PC-3 (cell line): ENCODE data around the gene PREB. TPM values are rescaled to one million over a fixed set of nuclear protein-coding genes. Genes with fewer than 3 reads are reported as not detected.

Experiments
- ATAC-seq: fragments of 200-7000 bp; cut with Tn5 transposase; 2 replicates; pipeline ENCODE4 v1.9.1; 2020; ENCODE audit warnings: mild to moderate bottlenecking, moderate library complexity
- BruUV-seq: library from RNA; stranded (reverse); fragments of 400-500 nt; replicated peaks from 2 replicates; lab custom pipeline; 2021; lab: Mats Ljungman, UMichigan
- CTCF ChIA-PET: fragments of 300-600 bp; sonication (Branson Sonifier 250); formaldehyde crosslinking; loops from one replicate; lab custom pipeline; 2022; ENCODE audit warnings: antibody characterized with exemption; lab: Charles Lee
- POLR2A ChIA-PET: fragments of 300-600 bp; sonication (Branson Sonifier 250); formaldehyde crosslinking; loops from one replicate; lab custom pipeline; 2022; ENCODE audit warnings: antibody characterized with exemption; ENCODE audit not compliant: unreplicated experiment; lab: Charles Lee
- DNase-seq: peaks from one replicate; pipeline ENCODE4 v3.0.0-alpha.2; 2015
- H2AFZ ChIP-seq: fragments of 300-600 bp; sonication (generic); 2 replicates; pipeline ENCODE4 v1.6.0; 2016; ENCODE audit warnings: antibody characterized with exemption, low read length
- H3F3A ChIP-seq: fragments of 300-600 bp; sonication (generic); one replicate; pipeline ENCODE4 v1.6.0; 2017; ENCODE audit warnings: antibody characterized with exemption, low read length, control low read depth, mild to moderate bottlenecking; ENCODE audit not compliant: unreplicated experiment
- H3K27ac ChIP-seq: fragments of 300-600 bp; sonication (generic); 2 replicates; pipeline ENCODE4 v1.5.1; 2016; ENCODE audit warnings: mild to moderate bottlenecking, low read length
- H3K27me3 ChIP-seq: fragments of 300-600 bp; sonication (generic); 2 replicates; pipeline ENCODE4 v1.6.1; 2016; ENCODE audit warnings: low read length, mixed read lengths
- H3K36me3 ChIP-seq: fragments of 300-600 bp; sonication (generic); 2 replicates; pipeline ENCODE4 v1.6.1; 2016; ENCODE audit warnings: low read depth, mixed run types, low read length, mixed read lengths
- H3K4me1 ChIP-seq: fragments of 300-600 bp; sonication (generic); 2 replicates; pipeline ENCODE4 v1.5.1; 2016; ENCODE audit warnings: low read length; ENCODE audit not compliant: insufficient read depth
- H3K4me2 ChIP-seq: fragments of 300-600 bp; sonication (generic); 2 replicates; pipeline ENCODE4 v1.6.0; 2016; ENCODE audit warnings: low read length
- H3K4me3 ChIP-seq: fragments of 300-600 bp; sonication (generic); 2 replicates; pipeline ENCODE4 v1.5.1; 2016; ENCODE audit warnings: mild to moderate bottlenecking, low read length, mixed read lengths
- H3K79me2 ChIP-seq: fragments of 300-600 bp; sonication (generic); 2 replicates; pipeline ENCODE4 v1.6.1; 2017; ENCODE audit warnings: low read length, mixed read lengths
- H3K9ac ChIP-seq: fragments of 300-600 bp; sonication (generic); 2 replicates; pipeline ENCODE4 v1.6.0; 2016; ENCODE audit warnings: mild to moderate bottlenecking, low read length
- H3K9me2 ChIP-seq: fragments of 300-600 bp; sonication (generic); replicated peaks from 2 replicates; pipeline ENCODE4 v1.6.1; 2016; ENCODE audit warnings: mixed run types, low read length, mixed read lengths
- H3K9me3 ChIP-seq: fragments of 300-600 bp; sonication (generic); 2 replicates; pipeline ENCODE4 v1.6.1; 2016; ENCODE audit warnings: low read length, mixed read lengths
- H4K20me1 ChIP-seq: fragments of 300-600 bp; sonication (generic); 2 replicates; pipeline ENCODE4 v1.6.1; 2016; ENCODE audit warnings: low read length, mixed read lengths
- CTCF ChIP-seq: fragments of 300-600 bp; sonication (generic); conservative IDR thresholded peaks from 2 replicates; pipeline ENCODE4 v1.5.1; 2017; ENCODE audit warnings: antibody characterized with exemption, low read depth, mild to moderate bottlenecking, low read length
- EZH2 ChIP-seq: fragments of 300-600 bp; sonication (generic); IDR thresholded peaks from one replicate; pipeline ENCODE4 v1.6.1; 2017; ENCODE audit warnings: antibody characterized with exemption, mild to moderate bottlenecking, low read length; ENCODE audit not compliant: unreplicated experiment
- EZH2phosphoT487 ChIP-seq: fragments of 300-600 bp; sonication (generic); IDR thresholded peaks from 2 replicates; pipeline ENCODE4 v1.6.1; 2018; ENCODE audit warnings: mild to moderate bottlenecking, antibody characterized with exemption, low read length, borderline replicate concordance
- intact Hi-C: fragments of 100-400 bp; cut with micrococcal nuclease; formaldehyde crosslinking; loops from 2 replicates; pipeline ENCODE4 v1.9.0; 2023
- total RNA-seq: library from RNA; depleted of rRNA; stranded (reverse); fragments of >200 nt; gene quantifications from 2 replicates; pipeline ENCODE4 v1.2.3, GENCODE V29; 2014

The PREB gene
- total RNA-seq, 1 experiment from 2014 or later: 85.6 TPM

GRCh38 chr2:27159271-27159670 is 24.8 kb upstream of the PREB start:
- no peak overlapping the region for H3K4me2 ChIP-seq
- H3K79me2 ChIP-seq: no peaks in the 10 kb centered on the region
- POLR2A ChIA-PET: no interaction called here

GRCh38 chr2:27158468-27158867 is 24.0 kb upstream of the PREB start:
- no peaks in the 10 kb centered on the region for H3K27me3 ChIP-seq
- no peak overlapping the region for H3K27ac ChIP-seq
- no peaks in the 10 kb centered on the region for H3K9me3 ChIP-seq
- POLR2A ChIA-PET: no interaction called here
- BruUV-seq: no TSS peak
- no peak overlapping the region for H3K4me2 ChIP-seq
- no peaks in the 10 kb centered on the region for H3K79me2 ChIP-seq
- DNase-seq (no peak), ATAC-seq (no peak)
- no peaks in the 10 kb centered on the region for H3K36me3 ChIP-seq
- no peaks in the 10 kb centered on the region for H3F3A ChIP-seq
- H2AFZ ChIP-seq: no peak overlapping the region
- CTCF ChIA-PET: no interaction called here
- H3K4me3 ChIP-seq: no peak overlapping the region
- no peaks in the 10 kb centered on the region for H3K4me1 ChIP-seq
- H4K20me1 ChIP-seq: no peaks in the 10 kb centered on the region
- no peaks in the 10 kb centered on the region for H3K9me2 ChIP-seq
- no peak overlapping the region for H3K9ac ChIP-seq
- intact Hi-C loops: no loop called here
- TF ChIP-seq EZH2phosphoT487 (no peak), CTCF (no peak), EZH2 (no peak)

More at GRCh38 chr2:27159271-27159670, 24.8 kb upstream of the PREB start:
- DNase-seq (no peak), ATAC-seq (no peak)
- no peaks in the 10 kb centered on the region for H3K36me3 ChIP-seq
- no peak overlapping the region for H3K27ac ChIP-seq
- H3K9me2 ChIP-seq: no peaks in the 10 kb centered on the region
- H2AFZ ChIP-seq: no peak overlapping the region
- H3K9ac ChIP-seq: no peak overlapping the region
- no peaks in the 10 kb centered on the region for H3K4me1 ChIP-seq
- no peak for TF ChIP-seq EZH2phosphoT487
- no peak for TF ChIP-seq EZH2
- no peak for TF ChIP-seq CTCF
- no peaks in the 10 kb centered on the region for H3K9me3 ChIP-seq
- intact Hi-C loops: no loop called here
- no peaks in the 10 kb centered on the region for H3F3A ChIP-seq
- BruUV-seq: no TSS peak
- no peaks in the 10 kb centered on the region for H3K27me3 ChIP-seq
- CTCF ChIA-PET: no interaction called here
- no peaks in the 10 kb centered on the region for H4K20me1 ChIP-seq
- no peak overlapping the region for H3K4me3 ChIP-seq

- no peaks in the 10 kb centered on the region for H3F3A ChIP-seq
- no peaks in the 10 kb centered on the region for H3K9me2 ChIP-seq
- no peak overlapping the region for H3K27ac ChIP-seq
- DNase-seq (no peak), ATAC-seq (no peak)
- H3K4me2 ChIP-seq: no peak overlapping the region
- H4K20me1 ChIP-seq: no peaks in the 10 kb centered on the region
- H3K9me3 ChIP-seq: no peaks in the 10 kb centered on the region
- no peak overlapping the region for H3K4me3 ChIP-seq
- intact Hi-C loops: no loop called here
- H3K79me2 ChIP-seq: no peaks in the 10 kb centered on the region
- no peaks in the 10 kb centered on the region for H3K36me3 ChIP-seq
- no TSS peak for BruUV-seq
- H3K27me3 ChIP-seq: no peaks in the 10 kb centered on the region
- H2AFZ ChIP-seq: no peak overlapping the region
- H3K4me1 ChIP-seq: no peaks in the 10 kb centered on the region
- CTCF ChIA-PET: no interaction called here
- no peak overlapping the region for H3K9ac ChIP-seq
- POLR2A ChIA-PET: no interaction called here
- TF ChIP-seq CTCF (no peak), EZH2phosphoT487 (no peak), EZH2 (no peak)
Measured at GRCh38 chr2:27155069-27155520, 20.7 kb upstream of the PREB start.
